Skeletal muscle tissue (tissue), 4 donors: ENCODE data around the gene DCDC2C. TPM values are rescaled to one million over a fixed set of nuclear protein-coding genes. Genes with fewer than 3 reads are reported as not detected.
"Not testable (repeated sequence)": the region's sequence is repeated elsewhere in the genome, so short reads cannot be mapped to it uniquely, and the experiment has no call there.

Source experiments
- H3K27ac ChIP-seq: one replicate; pipeline ENCODE4 v1.7.0; 2013; ENCODE audit warnings: mild to moderate bottlenecking, low read depth, low read length, inconsistent platforms
- H3K27me3 ChIP-seq, 3 donors: one replicate each; pipeline ENCODE4 v1.7.0; 2013; ENCODE audit warnings: low read length in 3 of 3; ENCODE audit not compliant: control insufficient read depth in 3 of 3, insufficient read depth in 3 of 3
- H3K36me3 ChIP-seq, 3 donors: one replicate each; pipeline ENCODE4 v1.7.0; 2013; ENCODE audit warnings: low read length in 3 of 3; ENCODE audit not compliant: control insufficient read depth in 3 of 3, insufficient read depth in 3 of 3
- H3K4me1 ChIP-seq, 3 donors: one replicate each; pipeline ENCODE4 v1.7.0; 2013; ENCODE audit warnings: low read length in 3 of 3, mild to moderate bottlenecking in 3 of 3; ENCODE audit not compliant: control insufficient read depth in 3 of 3, insufficient read depth in 3 of 3
- H3K4me3 ChIP-seq, 3 donors: one replicate each; pipeline ENCODE4 v1.7.0; 2013; ENCODE audit warnings: low read length in 3 of 3
- H3K9ac ChIP-seq, 3 donors: one replicate each; pipeline ENCODE4 v1.7.0; 2013; ENCODE audit warnings: low read length in 3 of 3, mild to moderate bottlenecking in 3 of 3, moderate library complexity in 2 of 3, low read depth in 1 of 3
- H3K9me3 ChIP-seq, 3 donors: one replicate each; pipeline ENCODE4 v1.7.0; 2013; ENCODE audit warnings: low read length in 3 of 3; ENCODE audit not compliant: control insufficient read depth in 3 of 3
- total RNA-seq: library from RNA; depleted of rRNA; stranded (reverse); fragments of >200 nt; gene quantifications from one replicate; pipeline ENCODE4 v1.2.3, GENCODE V29; 2014
- donor health status: Osteomylitis.

The DCDC2C gene
- total RNA-seq, 1 donor from 2014 or later, result not detected

- no peak overlapping the region for H3K4me3 ChIP-seq
- H3K36me3 ChIP-seq, result no peaks in the 10 kb centered on the region
- H3K27me3 ChIP-seq, result no peaks in the 10 kb centered on the region
- no peak overlapping the region for H3K27ac ChIP-seq
- no peaks in the 10 kb centered on the region for H3K4me1 ChIP-seq
- H3K9me3 ChIP-seq, result no peaks in the 10 kb centered on the region
- no peak overlapping the region for H3K9ac ChIP-seq
Measured at GRCh38 chr2:3801506-3801905, 98.1 kb downstream of the DCDC2C start.

- no peak overlapping the region for H3K4me3 ChIP-seq
- H3K27me3 ChIP-seq, result no peaks in the 10 kb centered on the region
- H3K36me3 ChIP-seq, result no peaks in the 10 kb centered on the region
- no peak overlapping the region for H3K27ac ChIP-seq
- no peaks in the 10 kb centered on the region for H3K9me3 ChIP-seq
- no peak overlapping the region for H3K9ac ChIP-seq
- no peaks in the 10 kb centered on the region for H3K4me1 ChIP-seq
Measured at GRCh38 chr2:3805201-3805939, 102.0 kb downstream of the DCDC2C start.

- H3K9ac ChIP-seq, result no peak overlapping the region
- no peak overlapping the region for H3K4me3 ChIP-seq
- no peaks in the 10 kb centered on the region for H3K36me3 ChIP-seq
- H3K4me1 ChIP-seq, result no peaks in the 10 kb centered on the region
- no peaks in the 10 kb centered on the region for H3K9me3 ChIP-seq
- H3K27me3 ChIP-seq, result no peaks in the 10 kb centered on the region
- H3K27ac ChIP-seq, result no peak overlapping the region
Measured at GRCh38 chr2:3806168-3806567, 102.8 kb downstream of the DCDC2C start.

- Histone ChIP-seq H3K36me3 (no peaks in the 10 kb centered on the region), H3K4me1 (no peaks in the 10 kb centered on the region), H3K9ac (no peak overlapping the region), H3K4me3 (no peak overlapping the region), H3K27me3 (no peaks in the 10 kb centered on the region), H3K9me3 (no peaks in the 10 kb centered on the region), H3K27ac (no peak overlapping the region)
Measured at GRCh38 chr2:3806730-3807129, 103.4 kb downstream of the DCDC2C start.

GRCh38 chr2:3807853-3808252 is 104.5 kb downstream of the DCDC2C start:
- no peaks in the 10 kb centered on the region for H3K27me3 ChIP-seq
- H3K9ac ChIP-seq, result no peak overlapping the region
- no peaks in the 10 kb centered on the region for H3K36me3 ChIP-seq
- H3K27ac ChIP-seq, result no peak overlapping the region
- H3K4me3 ChIP-seq, result no peak overlapping the region
- H3K9me3 ChIP-seq, result no peaks in the 10 kb centered on the region
- no peaks in the 10 kb centered on the region for H3K4me1 ChIP-seq

GRCh38 chr2:3814706-3815245 is 111.4 kb downstream of the DCDC2C start:
- peaks cover 0 to 3% (median 0%) of the 10 kb centered on the region in 3 donors for H3K9me3 ChIP-seq

GRCh38 chr2:3817144-3817543 is 113.8 kb downstream of the DCDC2C start:
- not testable (repeated sequence) for H3K27ac ChIP-seq, H3K9me3 ChIP-seq, H3K36me3 ChIP-seq, H3K4me3 ChIP-seq, H3K27me3 ChIP-seq, H3K4me1 ChIP-seq, H3K9ac ChIP-seq

More at GRCh38 chr2:3814706-3815245, 111.4 kb downstream of the DCDC2C start:
- no peaks in the 10 kb centered on the region for H3K4me1 ChIP-seq
- no peak overlapping the region for H3K27ac ChIP-seq
- H3K9ac ChIP-seq, result no peak overlapping the region
- H3K36me3 ChIP-seq, result no peaks in the 10 kb centered on the region
- H3K27me3 ChIP-seq, result no peaks in the 10 kb centered on the region
- no peak overlapping the region for H3K4me3 ChIP-seq

GRCh38 chr2:3823748-3824147 is 120.4 kb downstream of the DCDC2C start:
- Histone ChIP-seq H3K27ac (no peak overlapping the region), H3K27me3 (no peaks in the 10 kb centered on the region), H3K9me3 (no peaks in the 10 kb centered on the region), H3K36me3 (no peaks in the 10 kb centered on the region), H3K4me3 (no peak overlapping the region), H3K4me1 (no peaks in the 10 kb centered on the region), H3K9ac (no peak overlapping the region)

GRCh38 chr2:3827673-3828575 is 124.5 kb downstream of the DCDC2C start:
- no peak overlapping the region for H3K9ac ChIP-seq
- H3K27ac ChIP-seq, result no peak overlapping the region
- H3K36me3 ChIP-seq, result no peaks in the 10 kb centered on the region
- H3K27me3 ChIP-seq, result no peaks in the 10 kb centered on the region
- no peak overlapping the region for H3K4me3 ChIP-seq
- no peaks in the 10 kb centered on the region for H3K4me1 ChIP-seq
- peaks cover 0 to 4% (median 0%) of the 10 kb centered on the region in 3 donors for H3K9me3 ChIP-seq

- Histone ChIP-seq H3K4me3 (no peak overlapping the region), H3K4me1 (no peaks in the 10 kb centered on the region), H3K9ac (no peak overlapping the region), H3K27me3 (no peaks in the 10 kb centered on the region), H3K27ac (no peak overlapping the region), H3K9me3 (peaks cover 0 to 7% (median 0%) of the 10 kb centered on the region in 3 donors), H3K36me3 (no peaks in the 10 kb centered on the region)
Measured at GRCh38 chr2:3830796-3831195, 127.4 kb downstream of the DCDC2C start.
